GM18867 (cell line): ENCODE measurements around the gene ARL3.
"Not testable (repeated sequence)": the region's sequence is repeated elsewhere in the genome, so short reads cannot be mapped to it uniquely, and the experiment has no call there.

Source experiments
- ATAC-seq: cut with Tn5 transposase; IDR thresholded peaks from one replicate; pipeline ENCODE4 v1.9.1; 2021; ENCODE audit warnings: mild to moderate bottlenecking, moderate library complexity; ENCODE audit not compliant: unreplicated experiment

ARL3 gene

GRCh38 chr10:102738692-102739121, 24.5 kb upstream of the ARL3 start:
- no peak for ATAC-seq

GRCh38 chr10:102735065-102735562, 20.9 kb upstream of the ARL3 start:
- no peak for ATAC-seq

- ATAC-seq = no peak
Observed at GRCh38 chr10:102732661-102733060, 18.5 kb upstream of the ARL3 start.

GRCh38 chr10:102731222-102731800, 17.1 kb upstream of the ARL3 start:
- no peak for ATAC-seq

- ATAC-seq = no peak
Observed at GRCh38 chr10:102729029-102730026, 15.1 kb upstream of the ARL3 start.

GRCh38 chr10:102727037-102727818, 13.0 kb upstream of the ARL3 start:
- no peak for ATAC-seq

- no peak for ATAC-seq
Observed at GRCh38 chr10:102726274-102726673, 12.1 kb upstream of the ARL3 start.

- no peak for ATAC-seq
Observed at GRCh38 chr10:102723989-102724388, 9.8 kb upstream of the ARL3 start.

- ATAC-seq = no peak
Observed at GRCh38 chr10:102721954-102722353, 7.8 kb upstream of the ARL3 start.

- ATAC-seq = no peak
Observed at GRCh38 chr10:102720775-102721301, 6.6 kb upstream of the ARL3 start.

GRCh38 chr10:102720337-102720736, 6.1 kb upstream of the ARL3 start:
- no peak for ATAC-seq

- no peak for ATAC-seq
Observed at GRCh38 chr10:102718220-102718619, 4.0 kb upstream of the ARL3 start.

- not testable (repeated sequence) for ATAC-seq
Observed at GRCh38 chr10:102716900-102717565, 2.8 kb upstream of the ARL3 start.

GRCh38 chr10:102715880-102716279, 1.7 kb upstream of the ARL3 start:
- no peak for ATAC-seq

GRCh38 chr10:102714621-102715455, 641 bp upstream of the ARL3 start, which contains the start of gene SFXN2:
Gene SFXN2 (plus strand): TSS chr10:102714636. CDS start chr10:102726637, 12,001 bp downstream.
- ATAC-seq = peak; percentile 21

- peak; percentile 42 for ATAC-seq
Observed at GRCh38 chr10:102713539-102713813, 721 bp downstream of the ARL3 start.

- no peak for ATAC-seq
Observed at GRCh38 chr10:102712843-102713538, 1.2 kb downstream of the ARL3 start.

- no peak for ATAC-seq
Observed at GRCh38 chr10:102712089-102712488, 2.1 kb downstream of the ARL3 start.

GRCh38 chr10:102710609-102711008, 3.6 kb downstream of the ARL3 start:
- no peak for ATAC-seq
